NCI-H1694 (cell line): ENCODE data around the gene AK9.
"Not testable (repeated sequence)": the region's sequence is repeated elsewhere in the genome, so short reads cannot be mapped to it uniquely, and the experiment has no call there.

ENCODE experiments used
- DNase-seq: peaks from one replicate; lab custom pipeline; 2025; lab: John Stamatoyannopoulos, UW

The AK9 gene

DNA sequence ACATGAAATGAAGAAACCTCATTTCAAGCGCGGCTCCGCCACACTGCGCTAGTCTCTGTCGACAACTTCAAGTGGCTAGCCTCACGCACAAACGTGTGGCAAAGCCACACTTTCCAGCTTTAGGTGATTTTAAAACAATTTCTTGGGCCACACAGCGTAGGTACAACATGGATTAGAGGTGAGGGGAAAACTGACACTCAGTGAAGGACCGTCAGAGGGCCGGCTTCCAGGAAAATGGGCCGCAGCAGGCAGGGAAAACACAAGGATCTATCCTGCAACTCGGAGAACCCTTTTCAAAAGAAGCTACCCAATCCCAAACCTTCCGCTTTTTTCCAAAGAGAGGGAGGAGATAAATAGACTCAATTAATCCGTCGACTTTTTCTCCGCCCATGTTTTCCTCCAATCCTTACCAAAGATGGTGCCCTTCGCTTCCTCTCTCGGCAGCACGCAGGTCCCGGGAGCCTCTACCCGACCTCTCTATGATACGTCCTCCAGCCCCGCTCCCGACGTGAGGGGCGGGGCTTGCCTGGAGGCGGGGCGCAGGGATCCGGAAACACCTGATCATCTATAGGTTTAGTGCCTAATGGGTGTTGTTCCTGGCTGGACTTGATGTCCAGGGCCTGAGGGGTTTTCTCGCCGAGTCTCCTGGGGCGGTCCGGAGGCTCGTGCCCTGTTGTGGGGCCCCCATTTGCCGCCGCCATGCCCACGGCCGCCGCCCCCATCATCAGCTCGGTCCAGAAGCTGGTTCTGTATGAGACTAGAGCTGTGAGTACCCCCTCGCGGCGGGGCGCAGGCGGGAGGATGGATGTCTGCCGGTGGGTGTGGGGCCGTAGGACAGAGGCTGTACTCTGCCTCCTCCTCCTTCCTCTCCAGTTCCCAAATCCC, at the start of gene AK9, which contains the start of gene FIG4:
TSS of gene AK9 (minus strand) at position 466 of the 885 bp plus-strand sequence. CDS start 15,457 bp downstream, outside the sequence.
TSS of gene FIG4 (plus strand) at position 560 of the 885 bp plus-strand sequence. CDS start at position 700, 140 bp downstream.
- peak; percentile 74 for DNase-seq

DNA sequence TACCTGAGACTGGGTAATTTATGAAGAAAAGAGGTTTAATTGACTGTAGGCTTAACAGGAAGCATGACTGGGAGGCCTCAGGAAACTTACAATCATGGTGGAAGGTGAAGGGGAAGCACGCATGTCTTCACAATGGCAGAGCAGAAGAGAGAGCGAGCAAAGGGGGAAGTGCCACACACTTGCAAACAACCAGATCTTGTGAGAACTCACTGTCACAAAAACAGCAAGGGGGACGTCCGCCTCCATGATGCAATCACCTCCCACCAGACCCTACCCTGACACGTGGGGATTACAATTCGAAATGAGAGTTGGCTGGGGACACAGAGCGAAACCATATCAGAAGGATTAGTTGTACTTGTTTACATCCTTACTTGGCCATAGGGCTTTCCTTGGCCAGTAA, 49.8 kb upstream of the AK9 start:
- DNase-seq: no peak

DNA sequence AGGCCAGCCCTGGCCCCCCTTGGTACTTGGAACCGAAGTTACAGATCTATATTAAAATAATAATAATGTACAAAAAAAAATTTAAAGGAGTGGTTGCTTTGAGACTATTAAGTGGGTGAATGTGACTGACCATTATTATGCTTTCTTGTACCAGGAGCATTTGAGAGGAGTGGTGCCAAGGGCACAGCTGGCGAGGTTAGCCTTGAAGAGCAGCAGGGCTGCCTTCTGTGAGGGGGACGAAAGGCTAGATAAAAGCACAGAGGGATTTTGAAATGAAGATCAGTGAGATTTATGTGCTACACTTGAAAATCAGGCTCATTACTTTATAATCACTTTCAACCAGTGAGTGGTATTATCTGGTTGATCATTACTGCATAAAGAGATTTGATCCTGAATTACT, 48.7 kb upstream of the AK9 start:
- peak; percentile 2 for DNase-seq

DNA sequence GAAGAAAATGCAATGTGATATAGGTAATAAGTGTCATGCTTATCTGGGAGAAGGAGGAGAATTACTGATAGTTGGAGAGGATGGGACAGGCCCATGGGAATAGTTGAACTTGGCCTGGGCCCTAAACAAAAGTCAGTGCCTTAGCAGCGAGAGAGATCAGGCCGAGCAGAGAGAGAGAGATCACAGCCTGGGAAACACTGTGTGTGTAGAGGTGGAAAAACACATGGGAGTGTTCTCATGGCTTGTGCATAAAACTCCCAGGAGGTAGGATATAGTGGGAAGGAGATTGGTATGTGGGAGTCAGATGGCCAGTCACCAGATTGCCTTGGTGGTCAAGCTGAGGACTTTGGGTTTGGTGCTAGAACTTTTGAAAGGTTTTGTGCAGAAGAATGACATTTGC, 47.7 kb upstream of the AK9 start:
- DNase-seq: no peak

DNA sequence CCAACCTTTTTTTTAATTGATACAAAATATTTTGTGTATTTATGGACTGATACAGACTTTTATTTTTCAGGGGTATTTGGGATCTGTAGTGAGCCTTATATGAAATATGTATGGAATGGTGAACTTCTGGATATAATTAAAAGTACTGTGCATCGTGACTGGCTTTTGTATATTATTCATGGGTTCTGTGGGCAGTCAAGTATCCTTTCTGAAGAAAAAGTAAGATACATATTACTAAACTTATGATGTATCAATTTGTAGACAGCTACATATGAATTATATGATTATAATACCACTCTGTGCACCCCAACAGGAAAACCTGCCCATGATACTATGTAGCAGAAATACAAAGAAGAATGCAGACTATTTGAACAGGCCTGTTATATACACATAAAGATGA, 47.3 kb upstream of the AK9 start:
- no peak for DNase-seq

DNA sequence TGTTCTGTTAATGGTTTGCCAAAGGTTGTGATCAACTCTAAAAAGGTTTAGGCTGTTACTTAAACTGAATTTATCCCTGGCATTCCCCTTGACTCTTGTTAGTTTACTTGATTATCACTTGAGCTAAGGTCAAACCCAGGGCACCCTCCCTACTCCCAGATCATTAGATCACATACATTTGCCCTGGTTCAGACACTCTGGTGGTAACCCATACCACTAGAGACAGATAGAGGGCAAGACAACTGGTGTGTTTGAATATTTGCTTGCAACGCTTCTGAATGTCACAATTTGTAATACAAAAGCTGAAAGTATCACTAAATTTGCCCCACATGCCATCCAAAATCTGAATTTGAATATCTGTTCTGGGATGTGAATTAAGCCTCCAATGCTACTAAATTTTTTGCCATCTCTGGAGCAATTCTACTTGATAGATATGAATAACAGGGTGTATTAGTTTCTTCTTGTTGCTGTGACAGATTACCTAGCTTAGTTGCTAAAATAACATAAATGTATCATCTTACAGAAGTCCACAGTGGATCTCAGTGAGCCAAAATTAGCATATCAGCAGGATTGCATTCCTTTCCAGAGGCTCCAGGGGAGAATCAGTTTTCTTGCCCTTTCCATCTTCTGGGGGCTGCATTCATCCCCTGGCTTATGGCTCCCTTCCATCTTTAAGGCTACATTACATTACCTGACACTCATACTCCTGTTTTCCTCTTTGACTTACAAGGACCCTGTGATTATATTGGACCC, 45.4 kb upstream of the AK9 start:
- DNase-seq: no peak

DNA sequence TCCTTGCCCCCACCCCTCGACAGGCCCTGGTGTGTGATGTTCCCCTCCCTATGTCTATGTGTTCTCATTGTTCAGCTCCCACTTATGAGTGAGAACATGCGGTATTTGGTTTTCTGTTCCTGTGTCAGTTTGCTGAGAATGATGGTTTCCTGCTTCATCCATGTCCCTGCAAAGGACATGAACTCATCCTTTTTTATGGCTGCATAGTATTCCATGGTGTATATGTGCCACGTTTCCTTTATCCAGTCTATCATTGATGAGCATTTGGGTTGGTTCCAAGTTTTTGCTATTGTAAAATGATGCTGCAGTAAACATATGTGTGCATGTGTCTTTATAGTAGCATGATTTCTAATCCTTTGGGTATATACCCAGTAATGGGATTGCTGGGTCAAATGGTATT, 34.2 kb upstream of the AK9 start:
- not testable (repeated sequence) for DNase-seq

DNA sequence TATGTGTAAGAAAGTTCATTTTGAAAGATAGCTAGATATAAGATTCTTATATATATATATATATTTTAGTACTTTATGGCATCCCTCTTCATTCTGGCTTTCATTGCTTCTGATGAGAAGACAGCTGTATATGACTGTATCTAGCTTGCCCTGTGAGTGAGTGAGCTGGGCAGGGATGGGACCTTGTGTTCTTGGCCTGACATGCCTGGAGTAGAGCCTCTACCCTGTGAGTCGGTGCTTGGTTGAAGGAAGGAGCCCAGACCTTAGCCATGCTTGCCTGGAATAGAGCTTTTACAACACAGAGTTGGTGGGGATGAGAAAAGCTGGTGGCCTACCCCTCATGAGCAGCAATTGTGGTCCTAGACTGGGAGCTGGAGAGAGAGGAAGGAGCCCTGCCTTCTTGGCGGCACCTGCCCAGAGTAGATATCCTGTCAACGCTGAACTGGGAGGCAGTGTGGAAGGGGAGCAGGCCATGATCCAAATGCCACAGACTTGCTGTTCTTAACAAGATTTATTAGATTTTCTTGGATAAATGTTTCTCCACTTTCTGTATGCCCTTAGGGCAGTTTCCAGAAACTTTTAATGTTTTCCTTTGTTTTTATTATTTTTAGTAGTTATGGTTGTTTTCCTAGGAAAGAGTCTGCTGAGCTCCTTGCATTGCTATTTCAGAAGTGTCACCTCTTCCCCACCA, 31.7 kb upstream of the AK9 start:
- no peak for DNase-seq

DNA sequence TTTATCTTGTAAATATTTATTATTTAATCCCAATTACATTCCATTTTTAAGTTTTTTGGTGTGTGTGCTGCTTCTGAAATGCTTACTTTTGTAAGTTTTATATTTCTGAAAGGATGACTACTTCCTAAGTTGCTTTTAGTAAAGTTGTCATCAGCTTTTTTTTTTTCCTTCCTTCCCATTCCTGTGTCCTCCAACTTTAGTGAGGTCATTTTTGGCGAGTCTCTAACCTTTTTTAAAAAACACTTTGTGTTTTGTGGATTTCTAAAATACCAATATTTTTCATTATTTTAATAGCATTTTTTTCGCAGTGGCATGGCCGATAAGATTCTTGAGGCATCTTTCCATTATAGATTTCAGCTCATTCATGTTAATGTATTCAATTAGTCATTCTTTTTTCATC, 31.0 kb upstream of the AK9 start:
- DNase-seq: no peak

DNA sequence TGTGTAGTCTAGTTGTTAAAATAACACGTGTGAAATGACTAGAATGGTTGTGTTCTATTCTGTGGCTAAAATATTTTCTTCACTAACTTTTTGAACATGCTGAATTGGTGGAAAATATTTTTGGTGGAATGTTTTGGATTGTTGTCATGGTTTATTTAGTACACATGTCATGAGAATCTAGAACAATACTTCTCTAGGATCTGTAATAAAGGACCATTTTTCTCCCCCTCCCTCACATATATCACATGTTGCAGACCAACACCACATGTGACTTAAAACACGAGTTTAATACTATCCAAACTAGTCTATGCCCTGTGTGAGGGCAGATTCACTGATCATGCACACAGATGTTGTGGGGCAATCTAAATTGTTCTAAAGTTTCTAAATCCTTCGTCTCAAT, 29.3 kb upstream of the AK9 start:
- DNase-seq: no peak

DNA sequence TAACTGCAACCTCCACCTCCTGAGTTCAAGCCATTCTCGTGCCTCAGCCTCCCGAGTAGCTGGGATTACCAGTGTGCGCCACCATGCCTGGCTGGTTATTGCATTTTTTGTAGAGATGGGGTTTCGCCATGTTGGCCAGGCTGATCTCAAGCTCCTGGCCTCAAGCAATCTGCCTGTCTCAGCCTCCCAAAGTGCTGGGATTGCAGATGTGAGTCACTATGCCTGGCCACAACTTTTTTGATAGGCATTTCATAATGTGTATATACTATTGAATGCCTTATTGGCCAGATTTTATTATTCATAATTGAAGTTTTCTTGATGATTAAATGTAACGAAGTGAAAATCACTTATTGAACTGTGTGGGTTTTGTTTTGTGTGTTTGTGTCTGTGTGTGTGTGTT, 28.0 kb upstream of the AK9 start:
- no peak for DNase-seq

DNA sequence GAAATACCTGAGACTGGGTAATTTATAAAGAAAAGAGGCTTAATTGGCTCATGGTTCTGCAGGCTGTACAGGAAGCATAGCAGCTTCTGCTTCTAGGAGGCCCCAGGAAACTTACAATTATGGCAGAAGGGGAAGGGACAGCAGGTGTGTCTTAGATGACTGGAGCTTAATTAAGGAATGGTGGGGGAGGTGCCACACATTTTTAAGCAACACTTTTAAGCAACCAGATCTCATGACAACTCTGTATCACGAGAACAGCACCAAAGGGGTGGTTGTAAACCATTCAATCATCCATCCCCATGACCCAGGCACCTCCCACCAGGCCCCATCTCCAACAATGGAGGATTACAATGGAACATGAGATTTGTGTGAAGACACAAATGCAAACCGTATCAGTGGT, 27.0 kb upstream of the AK9 start:
- no peak for DNase-seq

DNA sequence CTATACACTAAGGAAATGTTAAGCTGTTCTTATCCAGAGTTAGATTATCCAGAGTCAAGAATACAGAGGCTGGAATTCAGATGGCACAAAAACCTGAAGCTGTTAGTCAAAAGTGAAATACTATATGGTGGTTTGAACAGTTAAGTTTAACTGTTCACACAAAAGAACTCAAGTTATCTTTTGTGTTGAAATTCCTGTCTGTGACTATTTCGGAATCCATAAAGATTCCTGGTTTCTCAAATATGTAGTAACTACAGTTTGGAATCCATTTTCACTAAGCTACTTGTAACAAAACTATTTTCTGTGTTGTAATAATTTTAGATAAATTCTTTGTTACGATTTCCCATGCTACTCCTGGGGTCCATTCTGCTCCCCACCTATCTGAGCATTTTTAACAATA, 24.6 kb upstream of the AK9 start:
- DNase-seq: no peak

DNA sequence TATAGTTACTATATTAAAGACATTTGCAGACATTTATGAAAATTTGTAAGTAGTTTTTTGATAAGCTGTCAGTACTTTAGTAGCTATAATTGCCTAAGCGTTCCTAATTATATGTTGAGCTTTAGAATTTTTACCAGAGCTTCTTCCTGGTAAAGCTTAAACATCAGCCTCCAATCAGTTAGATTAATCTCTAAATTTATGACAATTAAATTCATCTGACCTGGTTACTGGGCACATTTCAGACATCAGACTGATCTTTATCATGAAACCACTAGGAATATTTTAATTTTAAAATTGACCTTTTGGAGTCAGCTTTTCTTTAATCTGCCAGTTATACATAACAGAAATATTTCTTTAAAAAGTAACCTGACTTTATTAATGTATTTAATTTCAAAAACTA, 23.6 kb upstream of the AK9 start:
- DNase-seq: no peak

DNA sequence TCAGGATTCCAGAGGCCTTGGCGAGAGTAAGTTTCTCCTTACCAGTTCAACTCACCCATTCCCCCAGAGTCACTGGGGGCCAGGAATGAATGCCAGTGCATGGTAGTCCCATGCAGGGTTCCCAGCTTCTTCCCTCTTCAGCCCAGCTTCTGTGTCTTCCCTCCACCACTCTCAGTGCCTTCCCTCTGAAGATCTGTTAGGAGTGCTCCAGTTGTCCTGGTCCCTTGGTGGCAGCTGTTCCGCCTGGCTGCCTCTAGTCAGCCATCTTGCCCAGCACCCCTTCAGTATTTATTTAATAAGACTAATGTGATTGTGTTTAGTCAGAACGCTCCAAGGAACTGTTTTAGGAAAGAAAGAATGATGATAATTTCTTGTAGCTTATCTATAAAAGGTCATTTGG, 23.2 kb upstream of the AK9 start:
- no peak for DNase-seq

DNA sequence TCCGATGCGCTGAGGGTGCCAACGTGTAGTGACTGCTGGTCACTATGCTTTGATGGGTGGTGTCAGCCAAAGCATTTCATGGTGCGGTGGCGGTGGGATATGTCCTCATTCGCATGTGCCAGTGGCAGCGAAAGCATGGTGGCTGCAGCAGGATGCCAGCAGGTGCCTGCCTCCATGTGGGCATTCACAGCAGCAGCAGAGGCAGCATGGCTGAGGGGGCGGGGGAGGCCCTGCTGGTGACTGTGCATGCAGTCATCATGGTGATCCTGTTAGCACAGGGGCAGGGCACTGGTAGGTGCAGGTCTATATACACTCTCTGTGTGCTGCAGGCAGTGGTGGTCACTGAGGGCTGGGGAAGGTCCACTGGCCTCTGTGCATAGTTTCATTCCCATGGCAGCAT, 22.1 kb upstream of the AK9 start:
- DNase-seq: no peak

DNA sequence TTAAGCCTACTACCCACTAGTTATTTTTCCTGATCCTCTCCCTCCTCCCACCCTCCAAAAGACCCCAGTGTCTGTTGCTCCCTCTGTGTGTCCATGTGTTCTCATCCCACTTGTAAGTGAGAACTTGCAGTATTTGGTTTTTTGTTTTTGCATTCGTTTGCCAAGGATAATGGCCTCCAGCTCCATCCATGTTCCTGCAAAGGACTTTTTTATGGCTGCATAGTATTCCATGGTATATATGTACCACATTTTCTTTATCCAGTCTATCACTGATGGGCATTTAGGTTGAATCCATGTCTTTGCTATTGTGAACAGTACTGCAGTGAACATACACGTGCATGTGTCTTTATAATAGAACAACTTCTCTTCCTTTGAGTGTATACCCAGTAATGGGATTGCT, 17.1 kb upstream of the AK9 start:
- not testable (repeated sequence) for DNase-seq

DNA sequence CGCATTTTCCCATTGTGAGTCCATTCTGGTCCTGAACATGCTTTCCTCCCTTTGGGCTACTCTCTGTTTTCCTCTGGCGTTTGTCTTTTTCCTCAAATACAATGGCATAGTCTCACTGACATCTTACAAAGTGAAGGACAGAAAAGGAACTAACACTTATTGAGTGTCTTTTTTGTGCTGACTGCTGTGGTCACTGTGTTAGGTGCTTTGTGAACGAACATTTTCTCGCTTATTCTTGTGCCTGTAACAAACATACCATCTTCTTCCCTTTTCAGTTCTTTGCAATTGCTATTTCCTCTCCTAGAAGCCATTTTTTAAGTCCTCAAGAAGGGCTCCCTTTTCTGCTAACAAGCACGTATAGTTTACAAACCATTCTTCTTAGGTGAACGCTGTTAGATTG, 15.5 kb upstream of the AK9 start:
- DNase-seq: no peak

DNA sequence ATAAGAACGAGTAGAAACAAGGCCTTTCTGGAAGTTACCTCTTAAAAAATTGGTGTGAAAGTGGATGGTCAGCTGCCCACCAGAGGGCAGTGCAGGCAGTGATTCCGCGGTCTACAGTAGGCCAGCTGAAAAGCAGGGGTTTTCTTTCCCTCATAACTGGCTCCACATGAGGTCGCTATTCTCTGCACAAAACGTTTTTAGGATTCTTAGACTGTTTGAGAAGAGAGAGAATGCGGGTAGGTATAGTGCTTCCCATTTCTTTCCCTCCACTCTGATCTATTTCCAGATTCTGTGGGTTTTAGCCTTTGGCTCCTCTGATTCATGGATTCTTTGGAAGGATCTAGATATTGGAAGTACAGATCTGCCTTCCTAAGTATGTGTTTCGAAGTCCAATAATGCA, 14.3 kb upstream of the AK9 start:
- peak; percentile 93 for DNase-seq

DNA sequence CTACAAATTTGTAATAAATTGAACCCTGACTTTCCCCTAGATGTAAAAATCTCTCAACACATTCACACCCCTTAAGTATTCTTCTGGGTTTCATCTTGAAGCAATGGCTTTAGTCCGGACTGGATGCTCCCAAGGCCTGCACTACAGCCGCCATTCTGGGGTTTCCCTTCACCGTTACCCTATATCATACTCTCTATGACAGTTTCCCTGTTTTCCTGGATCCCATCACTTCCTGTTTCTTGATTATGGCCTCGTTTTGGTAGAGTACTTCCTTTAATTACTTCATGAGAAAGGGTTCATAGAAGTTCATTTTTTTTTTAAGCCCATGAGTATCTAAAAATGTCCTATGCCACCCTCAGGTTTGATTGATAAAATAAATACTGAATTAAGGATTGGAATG, 11.8 kb upstream of the AK9 start:
- DNase-seq: no peak

DNA sequence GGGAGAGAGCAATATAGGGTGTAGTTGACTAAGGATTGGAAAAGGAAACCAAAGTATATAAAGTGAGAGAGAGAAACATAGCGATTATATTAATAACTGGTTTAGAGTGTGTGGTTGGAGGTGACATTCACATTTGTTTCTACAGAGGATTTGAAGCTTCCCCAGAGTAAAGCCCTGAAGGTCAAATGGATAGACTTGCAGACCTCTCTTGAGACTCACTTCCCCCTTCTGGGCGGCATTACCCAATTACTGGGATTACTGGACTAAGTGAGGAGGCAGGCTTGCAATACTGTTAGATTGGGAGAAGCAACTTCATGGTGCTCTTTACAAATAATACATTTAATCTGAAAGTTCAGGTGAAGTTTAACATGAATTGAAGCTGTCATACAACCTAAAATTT, 10.8 kb upstream of the AK9 start:
- DNase-seq: no peak

DNA sequence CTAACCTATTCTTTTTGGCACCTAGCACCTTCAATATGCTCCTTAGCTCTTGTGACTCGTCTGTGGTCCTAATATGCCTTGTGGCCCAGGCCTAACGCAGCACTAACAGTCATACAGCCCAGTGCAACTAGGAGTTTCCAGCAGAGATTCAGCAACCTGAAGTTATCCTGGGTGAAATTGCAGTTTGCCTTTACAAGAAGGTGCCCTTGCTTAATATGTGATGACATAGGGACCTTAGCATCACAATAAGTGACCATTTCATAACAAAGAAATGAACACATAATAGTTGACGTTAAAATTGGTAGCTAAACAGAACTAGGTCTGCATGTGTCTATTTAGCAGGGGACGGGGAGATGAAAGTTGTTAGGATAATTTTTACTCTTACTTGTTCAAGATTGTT, 10.2 kb upstream of the AK9 start:
- no peak for DNase-seq

DNA sequence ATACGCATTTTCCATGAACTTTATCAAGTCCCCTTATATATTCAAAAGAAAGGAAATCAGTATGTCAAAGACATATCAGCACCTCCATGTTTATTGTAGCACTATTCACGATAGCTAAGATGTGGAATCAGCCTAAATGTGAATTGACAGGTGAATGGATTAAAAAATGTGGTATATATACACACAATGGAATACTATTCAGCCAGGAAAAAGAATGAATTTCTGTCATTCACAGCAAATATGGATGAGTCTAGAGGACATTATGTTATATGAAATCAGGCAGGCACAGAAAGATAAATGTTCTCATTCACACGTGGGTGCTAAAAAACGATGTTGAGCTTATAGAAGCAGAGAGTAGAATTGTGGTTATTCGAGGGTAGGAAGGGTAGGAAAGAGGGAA, 5.4 kb upstream of the AK9 start:
- no peak for DNase-seq
